ENCODE data around the gene NLRP6.
"Not testable (repeated sequence)": the region's sequence is repeated elsewhere in the genome, so short reads cannot be mapped to it uniquely, and the experiment has no call there.

The NLRP6 gene

DNA sequence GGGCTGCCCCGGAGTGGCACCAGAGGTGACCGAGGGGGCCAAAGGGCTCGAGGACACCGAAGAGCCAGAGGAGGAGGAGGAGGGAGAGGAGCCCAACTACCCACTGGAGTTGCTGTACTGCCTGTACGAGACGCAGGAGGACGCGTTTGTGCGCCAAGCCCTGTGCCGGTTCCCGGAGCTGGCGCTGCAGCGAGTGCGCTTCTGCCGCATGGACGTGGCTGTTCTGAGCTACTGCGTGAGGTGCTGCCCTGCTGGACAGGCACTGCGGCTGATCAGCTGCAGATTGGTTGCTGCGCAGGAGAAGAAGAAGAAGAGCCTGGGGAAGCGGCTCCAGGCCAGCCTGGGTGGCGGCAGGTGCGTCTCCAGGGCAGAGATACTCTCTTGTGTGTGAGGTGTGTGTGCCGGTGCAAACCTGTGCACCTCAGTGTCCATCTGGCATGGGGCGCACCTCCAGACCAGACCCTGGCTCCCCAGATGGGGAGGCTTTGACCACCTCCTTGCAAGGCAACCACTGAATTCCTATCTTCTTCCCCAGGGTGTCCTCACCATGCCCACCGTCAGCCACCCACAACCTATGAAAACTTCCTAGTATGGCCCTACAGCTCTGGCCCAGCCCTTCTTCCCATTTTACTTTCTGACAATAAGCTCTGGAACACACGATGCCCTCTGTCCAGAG is 3.4 kb downstream of the NLRP6 start:
- in situ Hi-C loops (cut with MboI; ENCODE audit: low sequenced_read_pairs): no loop called here

DNA sequence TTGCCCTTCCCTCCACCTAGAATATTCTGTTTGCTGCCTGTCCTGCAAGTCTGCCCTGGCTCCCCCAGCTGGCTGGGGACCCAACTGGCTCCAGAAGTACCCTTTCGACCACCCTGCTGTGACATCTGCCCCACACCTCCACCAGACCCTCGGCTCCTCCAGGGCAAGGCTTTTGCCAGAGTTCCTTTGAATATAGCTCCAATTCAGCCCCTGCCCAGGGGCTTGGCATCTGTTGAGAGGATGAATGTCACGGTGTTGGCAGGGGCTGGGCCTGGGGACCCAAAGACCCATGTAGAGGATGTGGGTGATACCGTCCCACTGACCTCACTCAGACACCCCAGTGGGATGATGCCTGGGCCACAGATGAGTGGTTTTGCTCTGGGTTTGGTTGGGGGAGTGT is 4.0 kb downstream of the NLRP6 start:
- in situ Hi-C loops (cut with MboI; ENCODE audit: low sequenced_read_pairs): no loop called here

DNA sequence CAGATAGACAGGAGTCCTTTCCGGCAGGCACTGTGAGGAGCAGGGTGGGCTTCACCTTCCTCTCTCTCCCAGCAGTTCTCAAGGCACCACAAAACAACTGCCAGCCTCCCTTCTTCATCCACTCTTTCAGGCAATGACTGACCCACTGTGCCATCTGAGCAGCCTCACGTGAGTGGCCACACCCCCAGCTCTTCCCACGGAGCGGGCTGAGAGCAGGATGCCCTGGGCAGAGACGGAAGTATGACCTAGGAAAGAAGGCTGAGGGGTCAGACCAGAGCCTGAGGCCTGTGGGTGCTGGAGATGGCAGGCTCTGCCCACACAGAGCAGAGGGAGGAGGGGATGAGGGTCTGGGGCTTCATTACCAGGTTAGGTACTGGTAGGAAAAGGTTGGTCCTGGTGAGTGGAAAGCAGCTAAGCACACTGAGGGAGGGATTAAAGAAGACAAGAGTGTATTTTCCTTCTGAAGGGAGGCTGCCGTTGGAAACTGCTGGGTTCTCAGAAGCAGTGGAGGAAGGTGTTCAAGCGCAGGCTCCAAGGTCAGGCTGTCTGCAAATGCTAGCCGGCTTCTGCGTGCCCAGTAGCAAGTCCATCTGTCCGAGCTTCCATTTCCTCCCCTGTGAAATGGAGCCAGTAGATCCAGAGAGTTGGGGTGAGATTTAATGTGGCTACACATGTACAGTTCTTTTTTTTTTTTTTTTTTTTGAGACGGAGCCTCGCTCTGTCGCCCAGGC is 4.6 kb downstream of the NLRP6 start:
- in situ Hi-C loops (cut with MboI; ENCODE audit: low sequenced_read_pairs): no loop called here

DNA sequence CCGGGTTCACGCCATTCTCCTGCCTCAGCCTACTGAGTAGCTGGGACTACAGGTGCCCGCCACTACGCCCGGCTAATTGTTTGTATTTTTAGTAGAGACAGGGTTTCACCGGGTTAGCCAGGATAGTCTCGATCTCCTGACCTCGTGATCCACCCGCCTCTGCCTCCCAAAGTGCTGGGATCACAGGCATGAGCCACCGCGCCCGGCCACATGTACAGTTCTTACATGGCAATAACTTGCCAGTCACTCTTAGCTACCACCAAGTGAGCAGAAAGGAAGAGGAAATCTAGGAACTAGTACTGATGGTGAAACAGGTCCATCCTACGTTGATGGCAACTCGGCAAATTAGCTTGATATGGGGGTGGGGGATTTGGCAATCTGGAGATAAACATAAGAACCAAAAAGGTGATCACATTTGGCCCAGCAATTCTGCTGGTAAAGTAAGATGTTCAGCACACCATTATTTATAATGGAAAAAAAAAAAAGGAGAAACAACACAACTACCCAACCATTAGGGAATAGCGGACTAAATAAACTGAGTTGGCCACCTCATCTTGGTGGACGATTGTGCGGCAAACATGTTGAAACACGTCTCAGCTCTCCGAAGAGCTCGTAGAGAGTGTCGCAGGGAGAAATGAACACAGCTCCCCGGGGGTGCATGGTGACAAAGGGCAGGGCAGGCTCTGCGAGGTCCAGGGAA is 5.3 kb downstream of the NLRP6 start:
- in situ Hi-C loops (cut with MboI; ENCODE audit: low sequenced_read_pairs): no loop called here

DNA sequence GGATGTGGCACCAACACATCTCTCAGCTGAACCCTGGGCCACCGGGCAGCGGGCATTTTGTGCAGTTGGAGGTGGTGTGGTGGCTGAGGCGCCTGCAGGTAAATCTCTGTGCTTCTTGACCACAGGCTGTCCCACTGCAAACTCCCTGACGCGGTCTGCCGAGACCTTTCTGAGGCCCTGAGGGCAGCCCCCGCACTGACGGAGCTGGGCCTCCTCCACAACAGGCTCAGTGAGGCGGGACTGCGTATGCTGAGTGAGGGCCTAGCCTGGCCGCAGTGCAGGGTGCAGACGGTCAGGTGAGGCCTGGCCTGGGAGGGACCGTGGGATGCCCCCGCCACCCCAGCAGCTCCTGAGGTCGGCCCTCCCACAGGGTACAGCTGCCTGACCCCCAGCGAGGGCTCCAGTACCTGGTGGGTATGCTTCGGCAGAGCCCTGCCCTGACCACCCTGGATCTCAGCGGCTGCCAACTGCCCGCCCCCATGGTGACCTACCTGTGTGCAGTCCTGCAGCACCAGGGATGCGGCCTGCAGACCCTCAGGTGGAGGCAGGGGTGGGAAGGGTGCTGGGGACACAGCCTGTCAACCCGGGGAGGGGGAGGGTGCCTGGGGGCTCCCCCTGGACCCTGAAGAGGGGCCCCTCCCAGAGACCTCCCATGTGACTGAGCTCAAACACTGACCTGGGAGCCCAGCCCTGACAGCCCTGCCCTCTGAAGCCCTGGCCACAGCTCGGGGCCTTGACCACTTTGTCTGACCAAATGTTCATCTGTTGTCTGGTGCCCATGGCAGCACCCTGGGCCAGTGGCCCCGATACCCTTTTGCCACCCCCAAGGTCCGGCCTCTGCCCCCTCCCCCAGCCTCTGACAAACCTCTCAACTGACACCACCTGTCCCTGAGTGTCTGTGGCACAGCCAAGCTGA is 6.2 kb downstream of the NLRP6 start:
- in situ Hi-C loops (cut with MboI; ENCODE audit: low sequenced_read_pairs): no loop called here

DNA sequence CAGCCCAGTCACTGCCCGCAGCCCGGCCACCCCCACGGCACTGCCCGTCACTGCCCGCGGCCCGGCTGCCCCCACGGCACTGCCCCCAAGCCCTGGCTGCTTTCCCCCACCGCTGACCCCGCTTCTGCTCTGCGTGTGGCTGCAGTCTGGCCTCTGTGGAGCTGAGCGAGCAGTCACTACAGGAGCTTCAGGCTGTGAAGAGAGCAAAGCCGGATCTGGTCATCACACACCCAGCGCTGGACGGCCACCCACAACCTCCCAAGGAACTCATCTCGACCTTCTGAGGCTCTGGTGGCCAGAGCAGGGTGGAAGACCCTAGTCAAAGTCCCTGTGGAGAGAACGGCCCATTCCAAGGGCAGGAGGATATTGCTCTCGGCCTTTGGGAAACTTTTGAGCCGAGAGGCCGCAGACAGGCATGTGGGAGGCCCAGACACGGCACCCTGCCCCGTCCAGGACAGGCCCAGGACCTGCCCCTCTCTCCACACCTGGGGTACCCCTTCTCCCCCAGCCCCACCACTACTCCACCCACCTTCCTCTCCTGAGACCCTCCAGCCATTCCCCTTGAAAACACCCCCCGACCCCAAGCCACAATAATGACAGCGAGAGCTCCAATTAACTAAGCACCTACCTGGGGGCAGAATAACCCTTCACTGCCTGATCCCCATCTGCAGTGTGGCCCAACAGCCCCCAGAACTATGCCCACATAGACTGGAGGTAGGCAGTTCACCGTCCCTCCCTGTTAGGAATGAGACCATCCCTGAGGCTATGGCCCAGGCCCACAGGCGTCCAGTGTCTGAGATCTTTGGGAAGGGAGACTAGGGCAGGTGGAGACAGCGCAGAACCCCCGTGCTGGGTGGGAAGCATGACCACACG is 7.0 kb downstream of the NLRP6 start:
- in situ Hi-C loops (cut with MboI; ENCODE audit: low sequenced_read_pairs): no loop called here

DNA sequence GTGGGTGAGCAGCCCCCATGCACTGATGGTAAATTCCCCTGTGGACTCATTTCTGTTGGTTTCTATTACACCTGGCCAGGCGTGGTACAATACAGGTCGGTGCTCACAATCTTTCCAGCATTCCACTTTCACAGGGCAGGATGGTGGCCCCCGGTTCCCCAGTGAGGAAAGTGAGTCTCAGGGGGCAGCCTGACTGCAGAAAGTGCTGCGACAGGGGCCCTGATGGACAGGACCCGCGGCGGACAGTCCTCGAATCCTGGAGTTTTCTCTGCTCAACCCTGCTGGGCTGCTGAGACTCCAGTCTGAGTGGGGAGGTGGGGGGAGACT is 7.7 kb downstream of the NLRP6 start:
- in situ Hi-C loops (cut with MboI; ENCODE audit: low sequenced_read_pairs): no loop called here

DNA sequence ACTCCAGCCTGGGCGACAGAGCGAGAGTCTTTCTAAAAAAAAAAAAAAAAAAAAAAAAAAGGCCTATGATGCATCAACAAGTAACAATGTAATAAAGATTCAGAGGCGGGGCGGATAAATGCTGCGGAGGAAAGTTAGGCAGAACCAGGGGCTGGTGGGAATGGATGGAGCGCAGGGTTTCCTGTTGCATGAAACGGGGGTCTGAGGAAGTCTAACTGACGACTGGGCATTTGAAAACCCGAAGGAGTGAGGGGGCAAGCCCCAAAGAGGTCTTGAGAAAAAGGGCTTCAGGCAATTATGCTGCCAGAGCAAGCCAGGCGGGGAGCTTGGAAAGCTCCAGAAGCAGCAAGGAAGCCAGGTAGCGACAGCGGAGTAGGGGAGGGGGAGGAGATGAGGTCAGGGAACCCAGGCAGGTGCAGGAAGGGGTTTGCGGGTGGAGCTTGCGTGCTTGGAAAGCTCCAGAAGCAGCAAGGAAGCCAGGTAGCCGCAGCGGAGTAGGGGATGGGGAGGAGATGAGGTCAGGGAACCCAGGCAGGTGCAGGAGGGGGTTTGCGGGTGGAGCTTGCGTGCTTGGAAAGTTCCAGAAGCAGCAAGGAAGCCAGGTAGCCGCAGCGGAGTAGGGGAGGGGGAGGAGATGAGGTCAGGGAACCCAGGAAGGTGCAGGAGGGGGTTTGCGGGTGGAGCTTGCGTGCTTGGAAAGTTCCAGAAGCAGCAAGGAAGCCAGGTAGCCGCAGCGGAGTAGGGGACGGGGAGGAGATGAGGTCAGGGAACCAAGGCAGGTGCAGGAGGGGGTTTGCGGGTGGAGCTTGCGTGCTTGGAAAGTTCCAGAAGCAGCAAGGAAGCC is 9.0 kb downstream of the NLRP6 start:
- in situ Hi-C loops (cut with MboI; ENCODE audit: low sequenced_read_pairs): not testable (repeated sequence)

DNA sequence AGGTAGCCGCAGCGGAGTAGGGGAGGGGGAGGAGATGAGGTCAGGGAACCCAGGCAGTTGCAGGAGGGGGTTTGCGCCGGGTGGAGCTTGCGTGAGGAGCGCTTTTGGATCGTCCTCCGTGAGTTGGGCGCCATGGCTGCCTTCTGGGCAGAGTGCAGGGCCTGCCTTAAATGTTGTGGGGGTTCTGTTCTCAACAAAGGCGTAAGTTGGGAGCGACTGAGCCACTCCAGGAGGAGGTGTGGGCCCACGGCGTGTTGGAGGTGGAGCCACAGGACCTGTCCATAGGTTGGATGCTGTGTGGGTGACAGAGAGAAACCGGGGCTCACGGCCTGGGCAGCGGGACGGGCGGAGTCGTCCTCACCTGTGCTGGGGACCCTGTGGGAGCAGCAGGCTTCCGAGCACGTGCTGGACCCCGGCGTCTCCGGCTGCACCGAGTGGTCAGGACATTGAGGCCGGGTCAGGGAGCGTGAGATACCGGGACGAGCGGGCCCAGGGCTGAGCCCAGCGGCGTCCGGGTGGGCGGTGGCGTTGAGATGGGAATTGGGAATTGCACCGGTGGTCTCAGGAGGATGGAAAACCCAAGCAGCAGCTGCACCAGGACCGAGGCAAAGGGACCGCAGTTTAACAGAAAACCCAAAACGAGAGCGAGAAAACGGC is 9.7 kb downstream of the NLRP6 start:
- in situ Hi-C loops (cut with MboI; ENCODE audit: low sequenced_read_pairs): no loop called here

DNA sequence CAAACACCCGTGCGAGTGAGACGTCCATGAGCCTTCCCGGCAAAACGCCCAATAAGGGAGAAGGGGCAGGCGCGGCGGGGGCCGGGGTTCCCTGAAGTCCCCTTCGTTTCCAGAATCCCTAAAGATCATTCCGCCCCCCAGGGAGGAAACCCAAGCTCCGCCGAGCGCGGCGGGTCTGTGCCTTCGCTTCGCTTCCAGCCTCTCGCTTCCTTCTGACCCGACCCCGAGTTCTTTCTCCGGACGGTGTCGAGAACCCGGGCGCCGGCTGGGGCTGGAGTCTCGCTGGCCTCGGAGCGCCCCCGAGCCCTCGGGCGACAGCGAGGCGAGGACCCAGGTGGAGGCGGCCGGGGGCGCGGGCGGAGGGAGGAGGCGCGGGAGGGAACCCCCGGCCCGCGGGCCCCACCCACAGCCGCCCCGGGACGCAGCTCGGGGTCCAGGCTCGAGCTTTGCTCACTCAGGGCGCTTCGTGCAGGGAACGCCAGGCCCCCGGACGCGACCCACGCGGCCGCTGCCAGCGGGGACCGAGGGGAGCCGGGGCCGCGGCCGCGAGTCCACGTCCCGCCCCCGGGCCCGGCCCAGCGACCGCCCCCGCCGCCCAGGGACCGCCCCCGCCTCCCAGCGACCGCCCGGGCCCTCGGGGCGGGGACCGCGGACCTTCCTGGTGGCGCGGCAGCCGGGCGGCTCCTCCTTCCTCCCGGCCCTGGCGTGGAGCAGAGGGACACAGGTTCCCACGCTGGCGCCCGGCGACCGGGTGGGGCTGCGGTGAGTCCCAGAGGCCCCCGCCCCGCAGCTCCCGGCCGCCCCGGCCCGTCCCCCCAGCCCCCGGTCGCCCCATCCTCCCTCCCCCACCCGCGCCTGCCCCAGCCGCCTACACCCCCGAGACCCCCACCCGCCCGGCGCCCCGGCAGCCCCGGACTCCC is 10.5 kb downstream of the NLRP6 start, which contains the start of gene PGGHG:
Gene PGGHG, plus strand, starts transcription at position 649 of the 920 bp plus-strand sequence. CDS start 691 bp downstream, outside the sequence.
- in situ Hi-C loops (cut with MboI; ENCODE audit: low sequenced_read_pairs): no loop called here

DNA sequence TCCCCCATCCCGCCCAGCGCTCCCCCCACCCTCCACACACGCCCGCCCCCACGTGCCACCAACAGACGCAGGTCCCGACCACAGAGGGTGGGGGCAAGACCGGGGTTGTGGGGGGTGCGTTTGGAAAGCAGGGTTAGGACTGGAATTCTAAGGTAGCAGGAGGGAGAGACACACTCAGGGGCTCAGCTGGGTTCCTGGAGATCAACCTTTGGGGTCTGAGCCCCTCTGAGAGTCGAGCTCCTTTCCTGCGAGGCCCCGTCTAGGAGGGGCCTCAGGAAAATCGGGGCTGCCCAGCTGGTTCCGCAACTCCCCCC is 11.1 kb downstream of the NLRP6 start:
- in situ Hi-C loops (cut with MboI; ENCODE audit: low sequenced_read_pairs): no loop called here

DNA sequence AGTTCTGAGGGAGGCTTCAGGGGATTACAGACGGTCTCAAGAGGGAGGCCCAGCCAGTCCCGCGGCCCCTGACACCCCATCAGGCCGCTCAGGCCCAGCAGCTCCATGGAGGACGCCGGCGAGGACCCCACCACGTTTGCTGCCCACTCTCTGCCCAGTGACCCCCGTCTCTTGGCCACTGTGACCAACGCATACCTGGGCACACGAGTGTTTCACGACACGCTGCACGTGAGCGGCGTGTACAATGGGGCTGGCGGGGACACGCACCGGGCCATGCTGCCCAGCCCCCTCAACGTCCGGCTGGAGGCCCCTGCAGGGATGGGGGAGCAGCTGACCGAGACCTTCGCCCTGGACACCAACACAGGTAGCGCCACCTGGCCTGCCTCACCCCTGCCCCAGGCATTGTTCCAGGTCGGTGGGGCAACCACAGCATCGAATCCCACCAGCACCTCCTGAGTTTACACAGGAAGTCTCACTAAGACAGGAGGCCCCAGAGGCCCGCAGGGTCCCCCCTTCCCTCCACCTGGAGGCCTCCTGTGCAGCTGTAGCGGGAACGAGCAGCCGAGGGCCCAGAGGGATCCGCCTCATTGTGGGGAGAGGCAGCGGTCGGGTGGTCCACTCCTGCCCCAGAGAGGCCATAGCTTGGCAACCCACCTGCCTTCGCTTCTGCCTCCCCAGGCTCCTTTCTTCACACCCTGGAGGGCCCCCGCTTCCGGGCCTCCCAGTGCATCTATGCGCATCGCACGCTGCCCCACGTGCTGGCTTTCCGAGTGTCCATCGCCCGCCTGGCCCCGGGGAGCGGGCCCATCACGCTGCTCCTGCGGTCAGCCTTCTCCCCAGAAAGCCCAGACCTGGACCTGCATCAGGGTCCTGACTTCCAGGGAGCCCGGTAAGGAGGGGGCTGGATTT is 11.8 kb downstream of the NLRP6 start:
- in situ Hi-C loops (cut with MboI; ENCODE audit: low sequenced_read_pairs): no loop called here

DNA sequence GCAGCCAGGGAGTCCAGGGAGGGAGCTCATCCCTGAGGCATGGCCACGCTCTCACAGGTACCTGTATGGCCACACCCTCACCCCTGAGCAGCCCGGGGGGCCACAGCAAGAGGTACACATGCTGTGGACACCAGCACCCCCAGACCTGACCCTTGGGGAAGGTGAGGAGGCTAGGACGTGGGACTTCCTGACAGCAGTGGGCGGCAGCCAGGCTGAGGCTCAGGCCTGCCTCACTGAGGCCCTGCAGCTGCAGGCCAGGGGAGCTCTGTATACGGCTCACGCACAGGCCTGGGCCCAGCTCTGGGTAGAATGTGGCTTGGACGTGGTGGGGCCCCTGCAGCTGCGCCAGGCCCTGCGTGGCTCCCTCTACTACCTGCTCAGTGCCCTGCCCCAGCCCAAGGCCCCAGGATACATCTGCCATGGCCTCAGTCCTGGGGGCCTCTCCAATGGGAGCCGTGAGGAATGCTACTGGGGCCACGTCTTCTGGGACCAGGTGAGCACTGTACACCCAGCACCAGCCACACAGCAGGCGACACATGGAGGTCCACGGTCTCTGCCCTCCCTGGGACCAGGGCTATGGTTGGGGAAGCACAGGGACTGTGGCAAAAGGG is 12.5 kb downstream of the NLRP6 start:
- in situ Hi-C loops (cut with MboI; ENCODE audit: low sequenced_read_pairs): no loop called here

DNA sequence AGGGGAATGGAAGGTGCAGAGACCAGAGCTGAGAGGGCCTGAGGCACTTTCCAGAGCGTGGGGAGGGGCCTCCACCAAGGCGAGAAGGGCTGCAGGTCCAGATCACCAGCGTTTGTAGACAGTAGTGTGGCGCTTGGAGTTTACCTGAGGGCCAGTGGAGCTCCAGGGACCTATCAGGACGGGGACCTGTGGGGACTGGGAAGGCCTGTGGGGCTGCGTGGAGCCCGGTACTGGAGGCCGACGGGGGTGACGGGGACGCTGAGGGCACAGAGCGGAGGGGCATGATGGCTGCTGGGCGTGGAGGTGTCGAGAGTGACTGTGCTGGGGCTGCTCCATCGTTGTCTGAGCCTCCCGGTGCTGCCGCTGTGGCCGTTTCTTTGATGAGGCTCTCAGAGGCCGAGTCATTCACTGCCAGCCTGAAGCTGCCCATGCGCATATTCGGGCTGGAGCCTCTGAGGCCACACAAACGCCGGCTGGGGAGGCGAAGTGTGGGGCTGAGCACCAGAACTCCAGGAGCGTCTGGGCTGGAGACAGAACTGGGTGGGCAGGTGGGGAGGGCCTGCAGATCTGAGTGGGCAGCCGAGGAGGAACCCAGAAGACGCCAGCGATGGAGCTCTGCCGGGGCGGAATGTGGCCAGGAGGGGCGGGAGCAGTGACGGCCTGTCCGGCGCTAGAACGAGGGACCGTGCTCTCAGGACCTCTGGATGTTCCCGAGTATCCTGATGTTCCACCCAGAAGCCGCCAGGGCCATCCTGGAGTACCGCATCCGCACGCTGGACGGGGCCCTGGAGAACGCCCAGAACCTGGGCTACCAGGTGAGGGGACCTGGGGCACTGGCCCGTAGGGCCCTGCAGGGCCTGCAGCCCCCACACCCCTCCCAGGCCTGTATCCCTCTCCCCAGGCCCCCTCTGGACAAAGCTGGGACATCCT is 13.3 kb downstream of the NLRP6 start:
- in situ Hi-C loops (cut with MboI; ENCODE audit: low sequenced_read_pairs): no loop called here

All from HL-60/S4 (cell line).